HG02798 (cell line): ENCODE results near the gene CSNK1A1.
"Not testable (repeated sequence)": the region's sequence is repeated elsewhere in the genome, so short reads cannot be mapped to it uniquely, and the experiment has no call there.

Experiments used
- ATAC-seq: cut with Tn5 transposase; IDR thresholded peaks from one replicate; pipeline ENCODE4 v1.9.1; 2021; ENCODE audit warnings: mild to moderate bottlenecking; ENCODE audit not compliant: unreplicated experiment, poor library complexity

CSNK1A1 gene

DNA sequence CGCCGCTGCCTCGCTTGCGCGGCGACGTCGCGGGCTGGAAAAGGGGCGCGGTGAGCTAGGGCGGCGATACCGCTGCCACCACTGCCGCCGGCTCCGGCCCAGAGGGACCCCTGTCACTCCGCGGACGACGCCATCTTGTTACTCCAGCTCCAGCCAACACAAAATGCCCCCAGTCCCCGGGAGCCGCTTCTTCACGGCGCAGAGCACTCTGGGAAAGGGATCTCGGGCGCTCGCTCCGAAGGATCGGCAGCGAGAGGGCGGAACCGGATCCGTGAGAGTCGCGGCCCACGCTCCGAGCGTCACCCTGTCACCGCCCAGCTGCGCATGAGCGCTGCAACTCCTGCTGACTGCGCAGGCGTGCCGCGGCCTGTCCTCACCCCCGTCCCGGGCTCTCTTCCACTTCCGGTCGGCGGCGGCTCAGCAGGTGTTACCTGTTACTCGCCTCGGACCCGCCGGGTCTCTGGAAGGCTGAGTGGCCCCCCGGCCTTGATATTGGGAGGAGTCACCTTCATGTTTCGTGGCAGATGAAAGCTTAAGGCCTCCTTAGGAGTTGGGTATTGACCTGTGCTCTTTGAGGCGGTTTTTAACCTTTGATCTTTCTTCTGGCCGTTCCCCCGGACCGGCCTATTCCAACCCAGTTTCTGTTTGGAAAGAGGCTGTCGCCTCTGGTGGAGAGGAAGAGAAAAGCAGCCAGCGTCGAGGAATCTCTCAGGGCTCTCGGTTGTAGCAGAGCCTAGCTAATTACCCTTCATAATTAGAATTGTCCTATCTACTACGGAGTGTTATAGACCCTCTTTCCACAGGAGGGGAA is at the start of gene CSNK1A1:
Gene CSNK1A1 (minus strand): TSS at position 213 of the 811 bp plus-strand sequence. CDS start 475 bp downstream, outside the sequence.
- peak; percentile 94 for ATAC-seq

DNA sequence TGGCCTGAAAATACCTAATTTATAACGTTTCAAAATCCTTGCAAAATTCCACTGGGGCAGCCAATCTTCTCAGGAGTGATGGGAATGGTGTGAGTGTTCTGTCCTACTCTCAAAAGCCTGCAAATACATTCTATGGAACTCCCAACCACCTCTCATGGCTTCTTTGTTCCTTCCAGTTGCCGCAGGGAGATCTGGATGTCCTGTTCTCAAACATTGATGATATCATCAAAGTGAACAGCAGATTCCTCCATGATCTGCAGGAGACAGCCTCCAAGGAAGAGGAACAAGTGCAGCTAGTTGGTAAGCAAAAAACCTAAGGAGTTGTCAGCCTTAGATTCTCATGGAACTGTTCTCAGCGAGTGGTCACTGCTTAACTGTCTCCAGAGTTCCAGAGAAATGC is 49.7 kb upstream of the CSNK1A1 start:
- ATAC-seq, result no peak

DNA sequence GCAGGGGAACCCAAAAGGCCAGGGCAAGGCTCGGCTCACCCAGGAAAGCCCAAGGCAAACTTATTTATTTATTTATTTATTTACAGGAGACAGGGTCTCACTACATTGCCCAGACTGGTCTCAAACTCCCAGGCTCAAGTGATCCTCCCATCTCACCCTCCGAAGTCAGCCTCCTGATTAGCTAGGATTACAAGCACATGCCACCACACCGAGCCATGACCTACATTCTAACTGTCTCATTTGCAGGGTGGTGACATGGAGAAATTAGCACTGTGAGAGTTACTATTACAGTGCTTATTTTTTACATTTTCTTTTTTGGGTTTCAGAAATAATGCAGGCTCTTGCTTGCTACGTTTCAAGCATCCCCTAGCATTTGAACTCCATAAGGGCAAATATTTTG is 48.1 kb upstream of the CSNK1A1 start:
- ATAC-seq, result no peak

DNA sequence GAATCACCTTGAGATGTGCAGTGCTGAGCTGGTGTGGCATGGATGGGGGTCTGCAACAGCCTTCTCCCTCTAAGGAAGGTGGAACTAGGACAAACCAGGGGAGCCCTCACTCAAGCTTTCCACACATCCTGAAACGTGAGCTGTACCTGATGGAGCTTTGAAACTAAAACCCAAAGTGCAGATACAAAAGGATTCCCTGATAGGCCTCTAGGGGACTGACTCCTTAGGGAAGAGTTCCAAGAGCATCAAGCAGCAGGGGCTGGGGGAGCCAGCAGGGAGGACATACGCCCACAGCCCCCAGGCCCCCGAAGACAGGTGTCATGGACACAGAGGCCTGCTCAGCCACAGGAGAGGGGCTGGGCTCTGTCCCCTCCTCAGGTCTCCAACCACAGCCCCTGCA is 47.7 kb upstream of the CSNK1A1 start:
- ATAC-seq, result no peak

DNA sequence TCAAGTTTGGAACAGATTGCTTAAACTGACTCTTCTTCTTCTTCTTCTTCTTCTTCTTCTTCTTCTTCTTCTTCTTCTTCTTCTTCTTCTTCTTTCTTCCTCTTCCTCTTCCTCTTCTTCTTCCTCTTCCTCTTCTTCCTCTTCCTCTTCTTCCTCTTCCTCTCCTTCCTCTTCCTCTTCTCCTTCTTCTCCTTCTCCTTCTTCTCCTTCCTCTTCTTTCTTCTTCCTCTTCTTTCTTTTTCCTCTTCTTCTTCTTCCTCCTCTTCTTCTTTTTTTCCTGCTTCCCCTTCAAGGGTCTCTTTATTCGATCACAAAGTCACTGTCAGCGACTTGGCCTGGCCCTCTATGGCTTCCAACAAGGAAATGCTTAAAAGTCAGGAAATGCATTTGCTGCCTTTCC is 47.0 kb upstream of the CSNK1A1 start:
- not testable (repeated sequence) for ATAC-seq

DNA sequence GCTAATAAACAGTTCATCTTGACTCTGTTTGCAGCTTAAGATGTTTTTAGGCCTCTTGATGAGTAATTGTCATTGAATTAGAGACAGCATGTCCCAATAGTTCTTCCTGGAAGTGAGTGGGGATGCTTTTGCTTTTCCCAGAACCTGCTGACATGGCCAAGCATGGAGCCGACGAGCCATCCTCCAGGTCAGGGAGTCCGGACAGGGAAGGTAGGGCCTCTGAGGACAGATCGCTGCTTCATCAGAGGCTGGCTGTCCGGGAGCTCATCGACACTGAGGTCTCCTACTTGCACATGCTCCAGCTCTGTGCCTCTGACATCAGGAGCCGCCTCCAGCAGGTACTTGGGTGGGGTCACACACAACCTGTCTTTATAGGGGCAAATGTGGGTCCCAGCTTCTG is 46.4 kb upstream of the CSNK1A1 start:
- no peak for ATAC-seq

DNA sequence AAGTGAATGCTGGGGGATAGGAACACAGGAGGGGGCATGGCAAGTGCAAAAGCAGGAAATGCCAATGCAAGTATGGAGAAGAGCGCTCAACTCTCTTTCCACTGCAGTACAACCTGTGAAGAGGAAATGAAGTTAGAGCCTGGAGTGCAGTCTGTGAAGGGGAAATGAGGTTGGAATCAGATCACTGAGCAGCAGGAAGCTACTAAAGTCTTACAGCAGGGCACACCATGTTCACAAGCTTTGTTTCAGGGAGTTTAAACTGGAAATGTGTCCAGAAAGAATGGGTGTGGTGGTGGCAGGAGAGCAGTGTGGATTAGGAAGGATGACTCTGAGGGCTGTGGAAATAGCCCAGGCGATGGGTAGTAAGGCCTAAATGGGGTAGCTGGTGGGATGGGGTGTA is 45.5 kb upstream of the CSNK1A1 start:
- no peak for ATAC-seq

DNA sequence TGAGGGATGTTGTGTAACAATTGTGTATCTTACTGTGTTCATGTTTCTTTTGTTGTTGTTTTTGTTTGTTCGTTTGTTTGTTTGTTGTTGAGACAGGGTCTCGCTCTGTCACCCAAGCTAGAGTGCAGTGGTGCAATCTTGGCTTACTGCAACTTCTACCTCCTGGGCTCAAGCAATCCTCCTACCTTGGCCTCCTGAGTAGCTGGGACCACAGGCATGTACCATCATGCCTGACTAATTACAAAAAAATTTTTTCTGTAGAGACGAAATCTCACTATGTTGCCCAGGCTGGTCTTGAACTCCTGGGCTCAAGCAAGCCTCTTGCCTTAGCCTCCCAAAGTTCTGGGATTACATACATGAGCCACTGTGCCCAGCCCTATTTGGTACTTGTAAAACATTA is 43.9 kb upstream of the CSNK1A1 start:
- not testable (repeated sequence) for ATAC-seq

DNA sequence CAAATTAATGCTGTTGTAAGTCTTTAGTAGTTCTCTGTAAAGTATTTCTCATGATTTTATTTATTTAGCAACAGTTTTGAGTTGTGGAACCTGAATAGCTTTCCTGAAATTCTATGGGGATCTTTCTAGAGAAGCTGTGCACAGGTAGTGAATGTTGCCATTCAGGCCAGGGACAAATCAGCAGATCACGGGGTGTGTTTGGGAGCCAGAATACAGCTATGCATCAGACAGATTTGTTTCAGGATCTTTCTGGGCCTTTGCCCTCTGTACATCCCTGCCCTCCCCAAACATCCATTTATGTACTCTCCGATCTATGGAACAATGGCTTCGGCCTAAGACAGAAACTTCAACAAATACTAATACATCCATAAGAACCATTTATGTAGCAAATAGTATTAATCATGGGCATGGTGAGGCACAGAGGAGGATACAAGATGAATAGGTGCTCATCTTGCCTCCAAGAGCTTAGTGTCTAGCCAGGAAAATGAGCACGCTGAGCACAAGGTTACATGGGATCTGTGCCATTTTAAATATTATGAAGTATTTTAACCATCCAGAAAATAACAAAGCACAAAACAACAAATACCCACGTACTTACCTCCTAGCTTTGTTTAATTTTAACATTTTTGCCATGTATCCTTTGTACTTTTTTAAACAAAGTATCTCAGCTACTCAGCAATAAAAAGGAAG is 43.1 kb upstream of the CSNK1A1 start:
- ATAC-seq, result no peak

DNA sequence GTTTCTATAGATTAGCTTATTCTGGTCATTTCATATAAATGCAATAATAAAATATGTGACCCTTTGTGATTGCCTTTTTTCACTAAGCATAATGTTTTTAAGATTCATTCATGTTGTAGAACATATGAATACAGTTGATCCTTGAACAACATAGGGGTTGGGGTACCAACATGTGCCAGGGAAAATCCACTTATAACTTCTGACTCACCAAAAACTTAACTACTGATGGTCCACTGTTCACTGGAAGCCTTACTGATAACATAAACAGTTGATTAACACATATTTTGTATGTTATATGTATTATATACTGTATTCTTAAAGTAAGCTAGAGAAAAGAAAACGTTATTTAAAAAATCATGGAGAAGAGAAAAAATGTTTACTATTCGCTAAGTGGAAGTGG is 42.1 kb upstream of the CSNK1A1 start:
- ATAC-seq, result no peak

DNA sequence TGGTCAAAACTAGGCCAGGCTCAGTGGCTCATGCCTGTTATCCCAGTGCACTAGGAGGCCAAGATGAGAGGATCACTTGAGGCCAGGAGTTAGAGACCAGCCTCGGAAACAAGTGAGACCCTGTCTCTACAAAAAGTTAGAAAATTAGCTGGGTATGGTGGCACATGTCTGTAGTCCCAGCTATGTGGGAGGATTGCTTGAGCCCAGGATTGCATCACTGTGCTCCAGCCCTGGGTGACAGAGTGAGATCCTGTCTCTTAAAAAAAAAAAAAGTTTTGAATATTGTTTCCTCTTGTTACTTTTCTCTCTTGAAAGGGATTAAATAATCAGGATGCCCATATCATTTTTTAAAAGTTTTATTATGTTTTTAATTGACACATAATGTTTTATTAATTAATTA is 37.7 kb upstream of the CSNK1A1 start:
- no peak for ATAC-seq

DNA sequence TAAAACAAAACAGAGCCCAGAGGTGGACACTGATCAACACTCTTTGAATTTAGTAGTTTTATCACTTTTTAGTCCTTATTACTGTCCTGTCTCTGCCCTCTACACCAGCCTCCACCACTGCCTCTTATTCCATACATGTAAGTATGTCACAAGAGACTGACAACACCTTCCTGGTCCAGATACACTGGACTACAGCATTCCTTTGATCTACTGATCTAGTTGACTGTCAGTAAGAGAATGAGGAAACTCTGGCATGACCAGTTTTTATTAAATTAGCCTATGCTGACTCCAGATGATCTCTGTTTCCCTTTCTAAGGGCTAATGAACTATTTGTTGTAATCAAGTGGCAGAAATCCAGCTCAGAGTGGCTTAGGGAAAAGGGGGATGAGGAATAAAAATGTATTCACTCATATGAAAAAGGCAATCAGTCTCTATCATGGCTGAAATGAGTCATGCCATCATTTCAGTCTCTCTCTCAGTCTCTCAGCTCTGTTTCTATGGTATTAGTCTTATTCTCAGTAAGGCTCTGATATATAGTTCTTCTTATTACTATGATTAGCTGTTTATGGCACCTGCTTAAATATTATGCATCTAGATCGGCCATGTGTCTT is 35.6 kb upstream of the CSNK1A1 start:
- no peak for ATAC-seq

DNA sequence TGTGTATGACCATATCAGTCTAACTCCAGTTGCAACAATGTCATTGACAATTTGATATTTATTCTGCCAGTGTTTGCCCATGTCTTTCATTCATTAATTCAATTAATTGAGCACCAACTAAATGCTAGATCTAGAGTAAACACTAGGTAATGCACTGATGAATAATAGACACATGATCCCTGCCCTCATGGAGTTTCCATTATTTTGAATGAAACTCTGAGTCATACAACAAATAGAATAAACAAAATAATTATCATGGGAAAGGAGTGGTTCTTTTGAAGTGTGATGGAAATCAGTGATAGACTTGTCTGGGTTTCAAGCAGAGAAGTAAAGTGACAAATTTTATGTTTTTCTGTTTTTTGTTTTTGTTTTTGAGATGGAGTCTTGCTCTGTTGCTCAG is 34.7 kb upstream of the CSNK1A1 start:
- no peak for ATAC-seq

DNA sequence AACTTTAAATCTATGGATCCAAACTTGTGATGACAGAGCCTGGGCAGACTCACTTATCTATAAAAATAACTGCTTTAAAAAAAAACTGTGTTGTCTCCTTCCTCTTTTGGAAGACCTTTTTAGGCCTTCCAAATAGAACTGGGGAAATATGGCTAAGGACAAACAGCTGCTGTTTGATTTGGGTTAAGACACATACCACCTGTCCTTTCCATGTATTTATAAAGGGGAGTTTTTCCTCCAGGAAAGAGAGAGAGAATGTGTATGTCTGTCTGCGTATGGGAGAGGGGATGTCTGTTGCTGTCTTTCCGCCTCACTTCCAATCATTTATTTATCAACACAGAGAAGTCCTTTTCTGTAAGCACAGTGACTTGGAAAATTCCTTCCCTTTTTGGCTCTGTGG is 32.9 kb upstream of the CSNK1A1 start:
- no peak for ATAC-seq

DNA sequence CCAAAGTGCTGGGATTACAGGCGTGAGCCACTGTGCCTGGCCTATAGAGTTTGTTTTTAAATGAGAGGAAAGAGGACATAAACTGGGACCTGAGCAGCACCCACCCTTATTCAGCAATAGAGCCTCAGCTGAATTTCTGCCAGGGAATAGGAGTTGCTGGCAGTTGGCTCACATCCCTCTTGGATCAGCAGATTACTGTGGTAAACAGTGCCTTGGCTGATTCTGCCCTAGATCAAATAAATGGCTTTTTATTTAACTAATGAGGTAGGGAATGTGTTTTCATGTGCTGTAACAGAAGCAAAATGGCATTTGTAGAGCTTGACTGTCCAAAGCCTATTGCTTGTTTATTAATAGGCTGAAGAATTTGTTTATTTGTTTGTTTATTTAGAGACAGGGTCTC is 32.2 kb upstream of the CSNK1A1 start:
- no peak for ATAC-seq

DNA sequence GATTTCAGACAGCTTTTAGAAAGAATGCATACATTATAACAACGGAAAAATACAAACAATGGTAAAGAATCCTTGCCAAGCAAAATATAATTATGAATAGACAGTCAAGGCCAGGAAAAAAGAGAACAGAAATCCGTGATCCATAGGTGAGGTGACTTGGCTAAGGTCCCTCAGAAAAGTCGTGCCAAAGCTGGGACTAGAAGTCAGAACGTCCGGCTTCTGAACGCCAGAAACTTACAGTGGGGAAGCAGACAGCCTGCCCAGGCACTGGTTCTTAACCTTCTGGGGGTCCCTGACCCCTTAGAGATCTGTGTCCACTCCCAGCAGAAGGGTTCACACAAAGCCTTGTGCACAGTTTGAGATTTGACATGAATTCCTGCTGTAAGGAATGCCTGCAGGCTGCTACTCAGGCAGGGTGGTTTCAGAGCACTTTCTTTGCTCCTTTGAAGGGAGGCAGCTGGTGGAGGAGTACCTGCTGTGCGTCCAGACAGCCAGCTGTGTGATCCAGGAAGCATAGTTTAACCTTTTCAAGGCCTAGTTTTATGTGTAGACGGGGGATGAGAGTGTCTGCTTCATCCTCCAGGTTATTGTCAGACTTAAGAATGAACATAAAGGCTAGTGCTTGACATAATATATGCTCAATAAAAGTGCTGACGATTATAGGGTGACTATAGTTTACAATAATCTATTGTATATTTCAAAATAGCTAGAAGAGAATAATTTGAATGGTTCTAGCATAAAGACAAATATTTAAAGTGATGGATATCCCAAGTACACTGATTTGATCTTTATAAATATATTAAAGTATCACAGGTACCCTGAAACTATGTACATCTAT is 30.9 kb upstream of the CSNK1A1 start:
- ATAC-seq, result no peak

DNA sequence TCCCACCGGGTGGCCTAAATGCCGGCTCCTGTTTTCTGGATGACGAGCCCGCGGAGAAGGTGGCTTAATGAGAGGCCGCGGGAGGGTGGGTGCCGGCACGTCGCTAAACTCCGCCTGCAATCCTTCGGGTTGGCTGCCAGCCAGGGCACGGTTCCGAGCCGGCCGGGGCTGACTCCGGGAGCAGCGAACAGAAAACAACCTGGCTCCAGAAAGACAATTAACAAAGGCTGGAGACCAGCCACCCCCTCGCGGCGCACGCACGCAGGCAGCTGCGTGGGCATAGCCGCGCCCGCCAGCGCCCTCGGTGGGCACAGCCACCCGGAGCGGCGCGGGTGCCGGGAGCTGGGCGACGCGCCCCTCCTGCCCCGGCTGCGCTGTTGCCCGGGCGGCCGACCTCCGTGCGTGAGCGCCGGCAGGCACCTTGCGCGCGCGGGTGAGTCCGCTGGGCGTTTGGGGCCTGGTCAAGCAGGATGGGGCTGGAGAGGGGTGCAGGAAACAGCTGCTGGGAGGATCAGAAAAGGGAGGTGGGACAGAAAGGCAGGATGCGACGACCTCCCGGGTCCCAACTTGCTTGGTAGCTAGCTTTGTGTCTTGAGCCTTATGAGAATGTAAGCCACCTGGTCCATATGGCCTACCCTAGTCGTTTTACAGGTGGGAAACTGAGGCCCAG is 30.1 kb upstream of the CSNK1A1 start, which contains the start of gene ARHGEF37:
Gene ARHGEF37 (plus strand): TSS at position 307 of the 670 bp plus-strand sequence. CDS start 16,272 bp downstream, outside the sequence.
- ATAC-seq, result peak; percentile 34

DNA sequence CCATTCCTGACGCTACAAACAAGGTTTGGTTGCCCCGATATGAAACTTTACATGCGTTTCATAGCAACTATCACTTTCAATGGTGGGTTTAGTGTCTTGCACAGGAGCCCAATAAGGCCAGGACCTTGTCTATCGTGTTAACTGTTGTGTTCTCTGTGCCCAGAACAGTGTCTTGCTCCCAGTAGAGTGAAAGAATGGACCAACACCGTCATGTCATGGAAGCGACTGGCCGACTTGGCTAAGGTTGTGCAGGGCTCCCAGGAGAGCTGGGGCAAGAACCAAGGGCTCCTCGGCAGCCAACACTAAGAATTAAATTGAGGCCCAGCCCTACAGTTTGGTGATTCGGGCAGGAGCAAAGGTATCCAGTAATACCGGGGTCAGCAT is 29.6 kb upstream of the CSNK1A1 start:
- no peak for ATAC-seq

DNA sequence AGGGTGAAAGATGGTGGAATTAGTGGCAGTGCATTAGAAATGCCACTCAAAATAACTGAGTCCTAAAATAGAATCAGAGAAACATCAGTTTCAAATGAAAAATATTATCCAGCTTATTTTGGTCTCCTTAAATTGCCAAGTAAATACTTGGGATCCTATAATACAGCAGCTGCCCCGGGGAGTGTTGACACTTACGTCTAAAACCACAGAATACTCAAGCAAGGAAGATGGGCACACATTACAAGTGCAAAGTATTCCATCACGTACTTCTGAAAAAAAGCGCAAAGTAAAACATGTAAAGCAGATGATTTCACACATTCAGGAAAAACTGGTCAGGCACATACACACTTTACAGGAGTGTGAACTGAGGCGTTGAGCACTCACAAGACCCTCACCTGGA is 27.7 kb upstream of the CSNK1A1 start:
- ATAC-seq, result no peak

DNA sequence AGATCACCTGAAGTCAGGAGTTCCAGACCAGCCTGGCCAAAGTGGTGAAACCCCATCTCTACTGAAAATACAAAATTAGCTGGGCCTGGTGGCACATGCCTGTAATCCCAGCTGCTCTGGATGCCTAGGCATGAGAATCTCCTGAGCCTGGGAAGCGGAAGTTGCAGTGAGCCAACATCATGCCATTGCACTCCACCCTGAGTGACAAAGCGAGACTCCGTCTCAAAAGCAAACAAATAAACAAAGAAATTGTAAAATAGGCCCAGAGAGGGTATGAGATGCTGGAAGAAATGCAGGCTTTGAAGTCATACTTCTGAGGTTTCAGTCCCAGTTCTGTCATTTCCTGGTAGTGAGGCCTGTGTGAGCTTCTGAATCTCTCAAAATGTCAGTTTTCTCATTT is 24.8 kb upstream of the CSNK1A1 start:
- ATAC-seq, result no peak
